Activated CD8-positive, alpha-beta T cell treated with anti-CD3 and anti-CD28 coated beads for 36 hours (primary cell): ENCODE measurements around the gene MAGIX. TPM values are rescaled to one million over a fixed set of nuclear protein-coding genes. Genes with fewer than 3 reads are reported as not detected.
"Not testable (repeated sequence)": the region's sequence is repeated elsewhere in the genome, so short reads cannot be mapped to it uniquely, and the experiment has no call there.

Experiments
- ATAC-seq: fragments of 200-7000 bp; cut with Tn5 transposase; one replicate; pipeline ENCODE4 v1.10.0; 2021; ENCODE audit warnings: mild to moderate bottlenecking, moderate library complexity
- CTCF ChIA-PET: fragments of 350-600 bp; sonication (Branson Sonifier 250); formaldehyde crosslinking; loops from one replicate; lab custom pipeline; 2021; ENCODE audit warnings: antibody characterized with exemption; lab: Charles Lee
- POLR2A ChIA-PET: fragments of 350-600 bp; sonication (Branson Sonifier 250); formaldehyde crosslinking; loops from one replicate; lab custom pipeline; 2021; ENCODE audit warnings: antibody characterized with exemption; lab: Charles Lee
- DNase-seq: peaks from one replicate; pipeline ENCODE4 v3.0.0-alpha.2; 2020
- H3K27ac Mint-ChIP-seq: one replicate; pipeline ENCODE4 v1.8.0; 2021; ENCODE audit warnings: mild to moderate bottlenecking, mixed read lengths
- H3K27me3 Mint-ChIP-seq: one replicate; pipeline ENCODE4 v1.8.0; 2021; ENCODE audit warnings: mixed read lengths
- H3K36me3 Mint-ChIP-seq: one replicate; pipeline ENCODE4 v1.8.0; 2021; ENCODE audit warnings: low read depth, mixed read lengths
- H3K4me1 Mint-ChIP-seq: one replicate; pipeline ENCODE4 v1.8.0; 2021; ENCODE audit warnings: low read depth, mixed read lengths
- H3K4me3 Mint-ChIP-seq: one replicate; pipeline ENCODE4 v1.8.0; 2021; ENCODE audit warnings: mild to moderate bottlenecking, moderate library complexity, mixed read lengths
- H3K9me3 Mint-ChIP-seq: one replicate; pipeline ENCODE4 v1.8.0; 2021; ENCODE audit warnings: mixed read lengths
- CTCF ChIP-seq: fragments of 200-600 bp; IDR thresholded peaks from one replicate; pipeline ENCODE4 v1.8.0; 2022; ENCODE audit warnings: antibody characterized with exemption, mild to moderate bottlenecking
- intact Hi-C: fragments of 100-400 bp; cut with micrococcal nuclease; formaldehyde crosslinking; loops from one replicate; pipeline ENCODE4 v1.10.0; 2022
- total RNA-seq, 2 experiments: library from RNA; stranded (reverse); gene quantifications; one replicate each; pipeline ENCODE4 v1.2.3, GENCODE V29; 2021

The MAGIX gene
- total RNA-seq, 2 experiments from 2014 or later = 0.54 to 0.87 TPM

GRCh38 chrX:49139713-49140112 lies 22.8 kb upstream of the MAGIX start:
- no peak for TF ChIP-seq CTCF
- peaks cover 2% of the 10 kb centered on the region for H3K9me3 Mint-ChIP-seq
- CTCF ChIA-PET = no interaction called here

GRCh38 chrX:49142264-49142663 lies 20.3 kb upstream of the MAGIX start:
- H3K27ac Mint-ChIP-seq, ATAC-seq, H3K36me3 Mint-ChIP-seq, POLR2A ChIA-PET, H3K27me3 Mint-ChIP-seq, DNase-seq, H3K4me3 Mint-ChIP-seq, H3K9me3 Mint-ChIP-seq, intact Hi-C loops, H3K4me1 Mint-ChIP-seq: not testable (repeated sequence)
- TF ChIP-seq CTCF = peak; percentile 48
- CTCF ChIA-PET = interaction anchor here (0.7 to 4.1 kb wide), 6 partner anchors 11 to 51 kb away, joined by 3 to 18 read pairs (median 4); no protein-coding TSS in a partner anchor

More at GRCh38 chrX:49139713-49140112, 22.8 kb upstream of the MAGIX start:
- no peak for ATAC-seq
- Mint-ChIP-seq H3K27me3 (no peaks in the 10 kb centered on the region), H3K36me3 (peaks cover 2% of the 10 kb centered on the region), H3K4me3 (no peak overlapping the region), H3K4me1 (peaks cover 5% of the 10 kb centered on the region), H3K27ac (no peak overlapping the region)
- POLR2A ChIA-PET = no interaction called here
- intact Hi-C loops = no loop called here
- no peak for DNase-seq

- DNase-seq = peak; percentile 56
- H3K4me3 Mint-ChIP-seq, H3K27ac Mint-ChIP-seq, H3K36me3 Mint-ChIP-seq, H3K9me3 Mint-ChIP-seq, intact Hi-C loops, H3K4me1 Mint-ChIP-seq, H3K27me3 Mint-ChIP-seq: not testable (repeated sequence)
- ATAC-seq = peak; percentile 47
- ChIA-PET CTCF (interaction anchor here (0.9 to 4.1 kb wide), 5 partner anchors 13 to 121 kb away, joined by 3 to 18 read pairs (median 4); partner anchors contain the start of gene FOXP3), POLR2A (interaction anchor here (0.8 kb wide), 1 partner anchor 22 kb away, joined by 3 read pairs; no protein-coding TSS in a partner anchor)
These were observed 19.4 kb upstream of the MAGIX start for GRCh38 chrX:49143154-49143553.

- H3K36me3 Mint-ChIP-seq = no peaks in the 10 kb centered on the region
- CTCF ChIA-PET = no interaction called here
- no peak overlapping the region for H3K4me3 Mint-ChIP-seq
- ATAC-seq = no peak
- no peak for DNase-seq
- peaks cover 5% of the 10 kb centered on the region for H3K4me1 Mint-ChIP-seq
- no peaks in the 10 kb centered on the region for H3K27me3 Mint-ChIP-seq
- no peak overlapping the region for H3K27ac Mint-ChIP-seq
- H3K9me3 Mint-ChIP-seq = no peaks in the 10 kb centered on the region
- TF ChIP-seq CTCF = no peak
- POLR2A ChIA-PET = no interaction called here
- intact Hi-C loops = no loop called here
These were observed 15.3 kb upstream of the MAGIX start for GRCh38 chrX:49147282-49147681.

GRCh38 chrX:49147936-49148335 lies 14.6 kb upstream of the MAGIX start:
- no peaks in the 10 kb centered on the region for H3K9me3 Mint-ChIP-seq
- no peak for DNase-seq
- CTCF ChIA-PET = no interaction called here
- no peak for ATAC-seq
- H3K4me1 Mint-ChIP-seq = peaks cover 2% of the 10 kb centered on the region
- no peaks in the 10 kb centered on the region for H3K36me3 Mint-ChIP-seq
- intact Hi-C loops = no loop called here
- no peak for TF ChIP-seq CTCF
- H3K27ac Mint-ChIP-seq = no peak overlapping the region
- H3K27me3 Mint-ChIP-seq = no peaks in the 10 kb centered on the region
- H3K4me3 Mint-ChIP-seq = no peak overlapping the region
- POLR2A ChIA-PET = no interaction called here

- H3K9me3 Mint-ChIP-seq, intact Hi-C loops, H3K27me3 Mint-ChIP-seq, DNase-seq, H3K27ac Mint-ChIP-seq, CTCF ChIA-PET, H3K36me3 Mint-ChIP-seq, H3K4me3 Mint-ChIP-seq, H3K4me1 Mint-ChIP-seq, POLR2A ChIA-PET, ATAC-seq: not testable (repeated sequence)
These were observed 14.0 kb upstream of the MAGIX start for GRCh38 chrX:49148390-49149100.

GRCh38 chrX:49149291-49149690 lies 13.3 kb upstream of the MAGIX start:
- ATAC-seq, DNase-seq, intact Hi-C loops, H3K4me1 Mint-ChIP-seq, POLR2A ChIA-PET, H3K4me3 Mint-ChIP-seq, H3K27me3 Mint-ChIP-seq, H3K27ac Mint-ChIP-seq, H3K9me3 Mint-ChIP-seq, CTCF ChIA-PET, H3K36me3 Mint-ChIP-seq: not testable (repeated sequence)
